ENCODE measurements around the gene GNRHR.
"Not testable (repeated sequence)": the region's sequence is repeated elsewhere in the genome, so short reads cannot be mapped to it uniquely, and the experiment has no call there.

The GNRHR gene

DNA sequence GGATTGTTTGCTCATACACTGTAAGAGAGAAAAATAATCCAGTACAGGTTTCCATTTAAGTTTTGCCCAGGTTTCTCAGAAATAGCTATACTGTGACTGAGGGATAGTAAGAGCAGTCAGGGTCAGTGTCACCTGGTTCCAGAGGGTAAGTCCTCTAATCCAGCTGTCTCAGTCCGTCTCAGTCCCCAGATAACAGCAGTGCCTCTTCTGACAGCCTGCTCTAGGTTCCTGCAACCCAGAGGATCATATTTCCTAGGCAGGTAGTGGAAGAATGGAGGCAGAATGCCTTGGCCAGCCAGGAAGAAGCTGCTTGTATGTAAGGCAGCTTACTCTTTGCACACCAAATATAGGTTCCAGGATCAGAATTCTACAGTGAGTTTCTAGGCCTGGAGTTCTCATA is 22.6 kb upstream of the GNRHR start:
- no peak for DNase-seq (ENCODE audit: low spot score)
- ChIA-PET CTCF (interaction anchor here (1.1 kb wide), 1 partner anchor 30 kb away, joined by 3 read pairs; no protein-coding TSS in a partner anchor), POLR2A (ENCODE audit: low non-redundant PET) (no interaction called here)
- H3K27ac ChIP-seq, result no peak overlapping the region
- TF ChIP-seq, protein P1, sequence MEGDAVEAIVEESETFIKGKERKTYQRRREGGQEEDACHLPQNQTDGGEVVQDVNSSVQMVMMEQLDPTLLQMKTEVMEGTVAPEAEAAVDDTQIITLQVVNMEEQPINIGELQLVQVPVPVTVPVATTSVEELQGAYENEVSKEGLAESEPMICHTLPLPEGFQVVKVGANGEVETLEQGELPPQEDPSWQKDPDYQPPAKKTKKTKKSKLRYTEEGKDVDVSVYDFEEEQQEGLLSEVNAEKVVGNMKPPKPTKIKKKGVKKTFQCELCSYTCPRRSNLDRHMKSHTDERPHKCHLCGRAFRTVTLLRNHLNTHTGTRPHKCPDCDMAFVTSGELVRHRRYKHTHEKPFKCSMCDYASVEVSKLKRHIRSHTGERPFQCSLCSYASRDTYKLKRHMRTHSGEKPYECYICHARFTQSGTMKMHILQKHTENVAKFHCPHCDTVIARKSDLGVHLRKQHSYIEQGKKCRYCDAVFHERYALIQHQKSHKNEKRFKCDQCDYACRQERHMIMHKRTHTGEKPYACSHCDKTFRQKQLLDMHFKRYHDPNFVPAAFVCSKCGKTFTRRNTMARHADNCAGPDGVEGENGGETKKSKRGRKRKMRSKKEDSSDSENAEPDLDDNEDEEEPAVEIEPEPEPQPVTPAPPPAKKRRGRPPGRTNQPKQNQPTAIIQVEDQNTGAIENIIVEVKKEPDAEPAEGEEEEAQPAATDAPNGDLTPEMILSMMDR (conservative IDR thresholded peaks at IDR 0.05; ENCODE audit: low read depth), result no peak

DNA sequence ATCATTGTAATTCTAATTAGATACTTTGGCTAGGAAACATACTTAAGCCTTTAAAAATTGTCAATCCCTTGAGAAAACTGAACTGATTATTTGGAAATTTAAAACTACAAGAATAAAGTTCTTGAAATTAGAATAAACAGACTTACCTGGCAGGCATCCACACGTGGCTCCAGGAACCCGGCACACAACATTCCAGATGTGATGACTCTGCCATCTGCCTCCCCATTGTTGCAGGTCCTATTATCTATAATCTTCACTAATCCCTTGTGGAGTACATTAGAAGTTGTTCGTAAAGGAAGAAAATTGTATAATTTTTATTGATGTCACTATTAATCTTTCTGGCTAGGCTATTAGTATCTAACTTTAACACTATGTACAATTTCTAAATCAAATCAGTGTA is 16.2 kb upstream of the GNRHR start:
- DNase-seq (ENCODE audit: low spot score), result peak; percentile 68
- TF ChIP-seq, protein P1 (conservative IDR thresholded peaks at IDR 0.05; ENCODE audit: low read depth), result no peak
- CTCF ChIA-PET, result interaction anchor here (1.1 kb wide), 1 partner anchor 24 kb away, joined by 5 read pairs; no protein-coding TSS in a partner anchor
- H3K27ac ChIP-seq, result no peak overlapping the region
- POLR2A ChIA-PET (ENCODE audit: low non-redundant PET), result no interaction called here

DNA sequence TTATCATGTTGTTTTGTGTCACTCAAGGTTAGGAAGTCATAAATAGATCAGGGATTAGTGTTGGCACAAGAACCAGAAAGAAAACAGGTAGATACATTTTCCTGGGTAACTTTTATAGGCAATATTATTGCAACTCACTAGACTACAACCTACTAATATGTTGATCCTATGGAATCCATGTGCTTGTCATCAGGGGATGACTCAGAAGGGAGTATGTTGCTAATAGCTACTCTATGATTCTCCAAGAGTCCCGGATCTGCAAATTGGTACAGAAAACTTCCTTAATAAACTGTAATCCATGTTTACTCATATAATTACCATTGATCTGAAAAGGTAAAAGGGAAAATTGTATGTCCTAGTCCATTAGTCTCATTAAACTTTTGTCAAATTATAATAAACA is 11.7 kb upstream of the GNRHR start:
- no peak overlapping the region for H3K27ac ChIP-seq
- DNase-seq (ENCODE audit: low spot score), result peak; percentile 33
- TF ChIP-seq, protein P1 (conservative IDR thresholded peaks at IDR 0.05; ENCODE audit: low read depth), result no peak
- ChIA-PET CTCF (interaction anchor here (0.6 to 2.1 kb wide), 2 partner anchors 19 to 52 kb away, joined by 5 to 11 read pairs; no protein-coding TSS in a partner anchor), POLR2A (ENCODE audit: low non-redundant PET) (no interaction called here)

DNA sequence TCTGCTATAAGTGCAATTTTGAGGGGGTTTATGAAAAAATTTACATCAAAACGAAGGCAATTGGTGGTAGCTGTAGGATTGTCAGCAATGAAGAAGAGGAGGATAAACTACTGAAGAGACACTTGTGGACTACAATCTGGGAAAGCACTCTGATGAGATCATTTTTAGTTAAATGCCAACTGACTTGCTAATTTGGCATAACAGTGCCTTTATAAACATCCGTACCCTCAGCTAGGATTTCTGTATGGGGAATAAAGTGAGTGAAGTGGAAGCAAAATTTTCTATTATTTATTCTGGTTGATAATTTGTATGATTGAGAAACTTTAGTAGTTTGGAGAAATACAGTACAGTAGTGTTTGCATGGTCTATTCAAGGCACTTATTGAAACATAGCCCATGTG is 11.2 kb upstream of the GNRHR start:
- ChIA-PET CTCF (interaction anchor here (0.6 to 2.1 kb wide), 3 partner anchors 19 to 160 kb away, joined by 5 to 11 read pairs (median 6); no protein-coding TSS in a partner anchor), POLR2A (ENCODE audit: low non-redundant PET) (no interaction called here)
- DNase-seq (ENCODE audit: low spot score), result no peak
- TF ChIP-seq, protein P1 (conservative IDR thresholded peaks at IDR 0.05; ENCODE audit: low read depth), result no peak
- no peak overlapping the region for H3K27ac ChIP-seq

DNA sequence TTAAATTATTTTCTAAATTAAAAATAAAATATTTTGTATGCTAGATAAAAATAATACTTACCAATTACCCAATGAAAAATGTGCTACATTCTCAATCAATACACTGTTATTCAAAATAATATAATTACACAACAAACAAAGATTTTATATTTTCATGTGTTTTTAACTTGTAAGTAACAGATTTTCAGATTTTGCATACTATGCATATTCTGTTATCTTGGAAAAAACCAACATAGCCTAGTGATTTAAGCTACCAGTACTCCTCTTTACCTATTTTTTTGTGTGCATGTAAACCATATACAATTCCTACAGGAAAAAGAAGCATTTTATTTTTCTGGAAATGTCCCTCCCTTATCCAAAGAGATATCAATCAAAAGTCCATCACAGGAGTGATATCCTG is 10.0 kb upstream of the GNRHR start:
- CTCF ChIA-PET, result interaction anchor here (0.7 kb wide), 1 partner anchor 36 kb away, joined by 3 read pairs; no protein-coding TSS in a partner anchor

DNA sequence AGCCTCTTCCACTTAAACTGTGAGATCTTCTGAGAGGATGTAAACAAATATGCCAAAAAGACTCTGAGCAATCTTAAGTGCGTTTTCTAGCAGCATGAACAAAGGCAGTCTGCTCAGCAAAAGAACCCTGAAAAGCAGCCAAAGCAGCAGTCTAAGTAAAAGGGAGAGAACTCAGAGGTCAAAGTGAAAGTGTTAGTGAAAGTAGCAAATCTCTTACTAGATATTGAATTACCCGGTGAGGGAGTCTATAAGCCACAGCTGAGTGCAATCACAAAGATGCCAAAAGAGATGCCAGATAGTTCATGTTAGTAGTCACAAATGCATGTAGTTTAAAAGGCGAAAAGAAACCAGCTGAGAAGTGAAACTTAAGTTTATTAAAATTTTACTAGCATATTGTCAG is 7.9 kb upstream of the GNRHR start:
- TF ChIP-seq, protein P1 (conservative IDR thresholded peaks at IDR 0.05; ENCODE audit: low read depth), result no peak
- no peak overlapping the region for H3K27ac ChIP-seq
- DNase-seq (ENCODE audit: low spot score), result no peak
- ChIA-PET POLR2A (ENCODE audit: low non-redundant PET) (no interaction called here), CTCF (no interaction called here)

More for the DNA sequence above, 10.0 kb upstream of the GNRHR start:
- DNase-seq (ENCODE audit: low spot score), result no peak
- POLR2A ChIA-PET (ENCODE audit: low non-redundant PET), result no interaction called here
- TF ChIP-seq, protein P1 (conservative IDR thresholded peaks at IDR 0.05; ENCODE audit: low read depth), result no peak
- no peak overlapping the region for H3K27ac ChIP-seq

DNA sequence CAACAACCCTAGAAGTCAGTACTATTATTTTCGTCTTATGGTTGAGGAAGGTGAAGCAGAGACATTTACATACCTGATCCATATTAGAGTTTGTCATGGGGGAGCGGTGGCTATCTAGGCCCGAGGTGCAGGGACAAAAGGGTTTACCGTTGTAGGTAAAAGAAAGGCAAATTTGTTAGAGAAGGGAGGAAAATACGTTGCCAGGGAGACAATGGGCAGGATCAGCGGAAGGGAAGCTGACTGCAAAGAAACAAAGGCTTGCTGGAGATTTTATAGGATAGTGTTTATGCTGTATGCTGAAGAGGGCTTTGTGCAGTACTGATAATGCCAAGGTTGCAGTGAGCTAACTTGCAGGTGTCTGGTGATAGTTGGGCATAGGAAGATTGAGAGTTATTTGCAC is 2.8 kb upstream of the GNRHR start:
- DNase-seq (ENCODE audit: low spot score); H3K27ac ChIP-seq; CTCF ChIA-PET; POLR2A ChIA-PET (ENCODE audit: low non-redundant PET): not testable (repeated sequence)
